Left ventricle myocardium inferior (tissue), 1 donor: ENCODE results near the gene RBM38. TPM values are rescaled to one million over a fixed set of nuclear protein-coding genes. Genes with fewer than 3 reads are reported as not detected.
"Not testable (repeated sequence)": the region's sequence is repeated elsewhere in the genome, so short reads cannot be mapped to it uniquely, and the experiment has no call there.

Experiments
- DNase-seq: peaks from one replicate; pipeline ENCODE4 v3.0.0-alpha.2; 2020
- H3K27ac ChIP-seq: fragments of 200-600 bp; replicated peaks from 2 replicates; pipeline ENCODE4 v1.8.0; 2021
- H3K27me3 ChIP-seq: fragments of 200-600 bp; 2 replicates; pipeline ENCODE4 v1.8.0; 2021; ENCODE audit warnings: low read depth
- H3K36me3 ChIP-seq: fragments of 200-600 bp; 2 replicates; pipeline ENCODE4 v1.8.0; 2021
- H3K4me1 ChIP-seq: fragments of 200-600 bp; 2 replicates; pipeline ENCODE4 v1.8.0; 2021
- H3K4me3 ChIP-seq: fragments of 200-600 bp; 2 replicates; pipeline ENCODE4 v1.8.0; 2021; ENCODE audit warnings: mild to moderate bottlenecking, moderate library complexity
- H3K9me3 ChIP-seq: fragments of 200-600 bp; replicated peaks from 2 replicates; pipeline ENCODE4 v1.8.0; 2021
- CTCF ChIP-seq: fragments of 200-600 bp; IDR thresholded peaks from 2 replicates; pipeline ENCODE4 v1.8.0; 2021; ENCODE audit warnings: antibody characterized with exemption, mild to moderate bottlenecking, borderline replicate concordance
- intact Hi-C: fragments of 100-400 bp; cut with micrococcal nuclease; formaldehyde crosslinking; loops from one replicate; pipeline ENCODE4 v1.11.0; 2022
- long read RNA-seq: library from polyadenylated mRNA; unstranded; transcript quantifications from one replicate; pipeline ENCODE4 v2.0.0, GENCODE V29; 2021
- total RNA-seq: library from RNA; stranded (reverse); fragmentation: NEBNext Ultra II Directional; extraction: Animal tissue kit (Norgen Biotek cat#: 25700); gene quantifications from one replicate; pipeline ENCODE4 v1.2.1, GENCODE V29; 2021
- donor health status: DM: no; HTN: yes; CAD: no; lungs with severe emphysema.

The RBM38 gene
- 75.5 TPM for total RNA-seq
- long read RNA-seq, transcript RBM38-203 (4 exons, 2,382 nt) = major isoform, 136 of 303 reads
- long read RNA-seq, partial matches to known transcripts = 38 of 303 reads
- long read RNA-seq, other reads (novel, unspliced or antisense) = 122 of 303 reads

GRCh38 chr20:57390604-57391438 is at the start of gene RBM38:
Gene RBM38 (plus strand): TSS chr20:57391396. CDS start chr20:57391582, 186 bp downstream.
- peak; percentile 70 for DNase-seq
- peaks cover 61% of the 10 kb centered on the region for H3K4me1 ChIP-seq
- H3K27me3 ChIP-seq = no peaks in the 10 kb centered on the region
- H3K36me3 ChIP-seq = peaks cover 10% of the 10 kb centered on the region
- peaks cover 4% of the 10 kb centered on the region for H3K9me3 ChIP-seq
- H3K4me3 ChIP-seq = peak within 1 kb of the TSS; percentile 80
- peak within 1 kb of the TSS; percentile 93 for H3K27ac ChIP-seq
- intact Hi-C loops = no loop called here
- no peak for TF ChIP-seq CTCF

- peaks cover 38% of the 10 kb centered on the region for H3K27me3 ChIP-seq
- no peaks in the 10 kb centered on the region for H3K4me1 ChIP-seq
- no peak for TF ChIP-seq CTCF
- H3K4me3 ChIP-seq = no peak overlapping the region
- H3K27ac ChIP-seq = no peak overlapping the region
- no peak for DNase-seq
- intact Hi-C loops = loop anchor here (5.0 kb wide), 1 partner anchor 254 kb away; no protein-coding TSS in a partner anchor
- H3K9me3 ChIP-seq = no peaks in the 10 kb centered on the region
- H3K36me3 ChIP-seq = no peaks in the 10 kb centered on the region
Observed at GRCh38 chr20:57341663-57342062, 49.5 kb upstream of the RBM38 start.

- intact Hi-C loops = loop anchor here (5.0 kb wide), 1 partner anchor 256 kb away; no protein-coding TSS in a partner anchor
- no peaks in the 10 kb centered on the region for H3K4me1 ChIP-seq
Observed at GRCh38 chr20:57342829-57343228, 48.4 kb upstream of the RBM38 start.

GRCh38 chr20:57346477-57346876 is 44.7 kb upstream of the RBM38 start:
- intact Hi-C loops = no loop called here

More at GRCh38 chr20:57342829-57343228, 48.4 kb upstream of the RBM38 start:
- no peak for DNase-seq
- H3K9me3 ChIP-seq = no peaks in the 10 kb centered on the region
- no peak for TF ChIP-seq CTCF
- H3K36me3 ChIP-seq = no peaks in the 10 kb centered on the region
- no peak overlapping the region for H3K4me3 ChIP-seq
- H3K27ac ChIP-seq = no peak overlapping the region
- peaks cover 28% of the 10 kb centered on the region for H3K27me3 ChIP-seq

GRCh38 chr20:57347393-57347792 is 43.8 kb upstream of the RBM38 start:
- intact Hi-C loops = no loop called here
- Histone ChIP-seq H3K4me3 (no peak overlapping the region), H3K27ac (no peak overlapping the region), H3K9me3 (no peaks in the 10 kb centered on the region), H3K27me3 (peaks cover 8% of the 10 kb centered on the region), H3K4me1 (peaks cover 14% of the 10 kb centered on the region), H3K36me3 (no peaks in the 10 kb centered on the region)
- no peak for TF ChIP-seq CTCF
- DNase-seq = no peak

More at GRCh38 chr20:57346477-57346876, 44.7 kb upstream of the RBM38 start:
- H3K27ac ChIP-seq = no peak overlapping the region
- peak; percentile 82 for TF ChIP-seq CTCF
- H3K4me3 ChIP-seq = no peak overlapping the region
- peak; percentile 64 for DNase-seq
- peaks cover 5% of the 10 kb centered on the region for H3K4me1 ChIP-seq
- no peaks in the 10 kb centered on the region for H3K36me3 ChIP-seq
- H3K27me3 ChIP-seq = peaks cover 8% of the 10 kb centered on the region
- H3K9me3 ChIP-seq = no peaks in the 10 kb centered on the region

GRCh38 chr20:57348200-57348921 is 42.8 kb upstream of the RBM38 start:
- DNase-seq, H3K4me3 ChIP-seq, intact Hi-C loops, H3K36me3 ChIP-seq, H3K27ac ChIP-seq, H3K9me3 ChIP-seq, H3K27me3 ChIP-seq: not testable (repeated sequence)
- H3K4me1 ChIP-seq = peaks cover 16% of the 10 kb centered on the region

GRCh38 chr20:57348922-57349574 is 42.1 kb upstream of the RBM38 start:
- H3K4me3 ChIP-seq, H3K27ac ChIP-seq, H3K27me3 ChIP-seq, DNase-seq, H3K9me3 ChIP-seq, H3K36me3 ChIP-seq, intact Hi-C loops: not testable (repeated sequence)
- H3K4me1 ChIP-seq = peaks cover 16% of the 10 kb centered on the region
